ENCODE measurements around the gene TTYH2. TPM values are rescaled to one million over a fixed set of nuclear protein-coding genes. Genes with fewer than 3 reads are reported as not detected.
"Not testable (repeated sequence)": the region's sequence is repeated elsewhere in the genome, so short reads cannot be mapped to it uniquely, and the experiment has no call there.

TTYH2 gene
- total RNA-seq, 3 donors from 2014 or later (not counting 1 experiment from before 2014, with no cell fraction given): 4.3 to 7.9 (median 4.8) TPM

DNA sequence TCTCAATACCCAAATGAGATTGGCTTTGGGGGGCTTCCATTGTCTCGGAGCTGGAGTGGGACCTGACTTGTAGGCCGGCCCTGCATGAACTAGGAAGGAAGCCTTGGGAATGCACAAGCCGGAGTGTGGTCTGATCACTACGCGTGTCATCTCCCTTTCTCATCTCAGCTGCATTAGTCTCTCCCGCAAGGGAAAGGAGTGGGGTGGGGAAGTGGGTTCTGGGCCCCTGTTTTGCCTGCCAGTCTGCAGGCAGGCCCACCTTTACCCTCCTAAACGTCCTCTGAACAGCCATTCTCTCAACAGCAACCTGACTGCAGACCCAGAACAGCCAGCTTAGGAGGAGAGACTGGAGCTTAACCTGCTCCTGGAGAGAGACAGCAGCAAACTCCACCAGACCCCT lies 49.2 kb downstream of the TTYH2 start:
- Mint-ChIP-seq H3K27me3 (ENCODE audit: low read depth in 2 of 2) (peaks cover 2 to 14% of the 10 kb centered on the region in 2 donors), H3K4me1 (no peaks in the 10 kb centered on the region), H3K36me3 (no peaks in the 10 kb centered on the region), H3K27ac (no peak overlapping the region), H3K4me3 (no peak overlapping the region), H3K9me3 (no peaks in the 10 kb centered on the region)
- Histone ChIP-seq H3K36me3 (ENCODE audit: control insufficient read depth, insufficient read depth, low read length) (no peaks in the 10 kb centered on the region), H3K9me3 (ENCODE audit: control insufficient read depth, insufficient read depth, low read length) (no peaks in the 10 kb centered on the region), H3K4me1 (ENCODE audit: control insufficient read depth, insufficient read depth, low read length) (no peaks in the 10 kb centered on the region), H3K27me3 (ENCODE audit: control insufficient read depth, insufficient read depth, low read length) (no peaks in the 10 kb centered on the region), H3K27ac (ENCODE audit: low read length) (no peak overlapping the region), H3K4me3 (ENCODE audit: low read length) (no peak overlapping the region)
- DNase-seq: no peak
- intact Hi-C loops (cut with micrococcal nuclease): no loop called here
- WGBS (ENCODE audit: insufficient coverage): 92% methylated on average over 5 of the region's 7 CpGs
- TF ChIP-seq, protein P1, sequence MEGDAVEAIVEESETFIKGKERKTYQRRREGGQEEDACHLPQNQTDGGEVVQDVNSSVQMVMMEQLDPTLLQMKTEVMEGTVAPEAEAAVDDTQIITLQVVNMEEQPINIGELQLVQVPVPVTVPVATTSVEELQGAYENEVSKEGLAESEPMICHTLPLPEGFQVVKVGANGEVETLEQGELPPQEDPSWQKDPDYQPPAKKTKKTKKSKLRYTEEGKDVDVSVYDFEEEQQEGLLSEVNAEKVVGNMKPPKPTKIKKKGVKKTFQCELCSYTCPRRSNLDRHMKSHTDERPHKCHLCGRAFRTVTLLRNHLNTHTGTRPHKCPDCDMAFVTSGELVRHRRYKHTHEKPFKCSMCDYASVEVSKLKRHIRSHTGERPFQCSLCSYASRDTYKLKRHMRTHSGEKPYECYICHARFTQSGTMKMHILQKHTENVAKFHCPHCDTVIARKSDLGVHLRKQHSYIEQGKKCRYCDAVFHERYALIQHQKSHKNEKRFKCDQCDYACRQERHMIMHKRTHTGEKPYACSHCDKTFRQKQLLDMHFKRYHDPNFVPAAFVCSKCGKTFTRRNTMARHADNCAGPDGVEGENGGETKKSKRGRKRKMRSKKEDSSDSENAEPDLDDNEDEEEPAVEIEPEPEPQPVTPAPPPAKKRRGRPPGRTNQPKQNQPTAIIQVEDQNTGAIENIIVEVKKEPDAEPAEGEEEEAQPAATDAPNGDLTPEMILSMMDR (IDR thresholded peaks at IDR 0.05): no peak
- no peak for ATAC-seq

DNA sequence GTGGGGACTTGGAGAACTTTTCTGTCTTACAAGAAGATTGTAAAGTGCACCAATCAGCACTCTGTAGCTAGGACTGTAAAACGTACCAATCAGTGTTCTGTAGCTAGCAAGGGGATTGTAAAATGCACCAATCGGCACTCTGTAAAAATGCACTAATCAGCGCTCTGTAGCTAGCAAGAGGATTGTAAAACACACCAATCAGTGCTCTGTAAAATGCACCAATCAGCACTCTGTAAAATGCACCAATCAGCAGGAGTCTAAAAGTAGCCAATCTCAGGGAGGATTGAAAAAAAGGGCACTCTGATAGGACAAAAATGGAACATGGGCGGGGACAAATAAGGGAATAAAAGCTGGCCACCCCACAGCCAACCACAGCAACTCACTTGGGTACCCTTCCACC lies 53.7 kb downstream of the TTYH2 start:
- H3K9me3 ChIP-seq (ENCODE audit: control insufficient read depth, insufficient read depth, low read length); H3K27ac Mint-ChIP-seq; H3K36me3 ChIP-seq (ENCODE audit: control insufficient read depth, insufficient read depth, low read length); H3K27me3 ChIP-seq (ENCODE audit: control insufficient read depth, insufficient read depth, low read length); H3K4me3 ChIP-seq (ENCODE audit: low read length); H3K9me3 Mint-ChIP-seq; H3K27ac ChIP-seq (ENCODE audit: low read length); H3K4me1 ChIP-seq (ENCODE audit: control insufficient read depth, insufficient read depth, low read length); H3K4me1 Mint-ChIP-seq; intact Hi-C loops (cut with micrococcal nuclease); H3K36me3 Mint-ChIP-seq; ATAC-seq; DNase-seq; H3K4me3 Mint-ChIP-seq: not testable (repeated sequence)
- peaks cover 18 to 23% of the 10 kb centered on the region in 2 donors for H3K27me3 Mint-ChIP-seq (ENCODE audit: low read depth in 2 of 2)
- WGBS (ENCODE audit: insufficient coverage): 92% methylated on average over 4 of the region's 4 CpGs

DNA sequence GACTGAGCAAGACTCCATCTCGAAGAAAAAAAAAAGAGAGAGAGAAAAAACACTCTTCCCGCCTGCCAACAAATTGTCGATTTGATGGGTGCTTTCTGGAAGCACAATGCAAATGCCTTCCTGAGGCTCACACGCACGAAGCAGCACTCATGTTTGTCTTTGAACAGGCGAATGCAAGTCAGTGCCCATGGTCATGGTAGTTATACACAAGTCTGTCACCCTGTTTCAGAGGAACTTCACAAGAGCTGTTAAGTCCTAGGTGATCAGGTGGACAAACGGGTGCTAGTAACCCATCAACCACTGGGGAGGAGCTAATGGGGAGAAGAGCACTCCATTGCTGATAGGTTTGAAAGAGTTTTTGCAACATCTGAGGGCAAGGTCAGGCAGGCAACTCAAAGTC lies 54.2 kb downstream of the TTYH2 start:
- Histone ChIP-seq H3K9me3 (ENCODE audit: control insufficient read depth, insufficient read depth, low read length) (no peaks in the 10 kb centered on the region), H3K4me1 (ENCODE audit: control insufficient read depth, insufficient read depth, low read length) (peaks cover 6% of the 10 kb centered on the region), H3K27ac (ENCODE audit: low read length) (no peak overlapping the region), H3K27me3 (ENCODE audit: control insufficient read depth, insufficient read depth, low read length) (no peaks in the 10 kb centered on the region), H3K36me3 (ENCODE audit: control insufficient read depth, insufficient read depth, low read length) (no peaks in the 10 kb centered on the region), H3K4me3 (ENCODE audit: low read length) (no peak overlapping the region)
- intact Hi-C loops (cut with micrococcal nuclease): no loop called here
- no peak for DNase-seq
- no peak for ATAC-seq
- TF ChIP-seq, protein P1 (IDR thresholded peaks at IDR 0.05): no peak
- H3K27ac Mint-ChIP-seq: no peak overlapping the region
- H3K4me1 Mint-ChIP-seq: peaks cover 0 to 7% of the 10 kb centered on the region in 2 donors
- H3K36me3 Mint-ChIP-seq: no peaks in the 10 kb centered on the region
- no peaks in the 10 kb centered on the region for H3K9me3 Mint-ChIP-seq
- no peak overlapping the region for H3K4me3 Mint-ChIP-seq
- 93% methylated on average over 7 of the region's 7 CpGs for WGBS (ENCODE audit: insufficient coverage)
- peaks cover 18 to 23% of the 10 kb centered on the region in 2 donors for H3K27me3 Mint-ChIP-seq (ENCODE audit: low read depth in 2 of 2)

DNA sequence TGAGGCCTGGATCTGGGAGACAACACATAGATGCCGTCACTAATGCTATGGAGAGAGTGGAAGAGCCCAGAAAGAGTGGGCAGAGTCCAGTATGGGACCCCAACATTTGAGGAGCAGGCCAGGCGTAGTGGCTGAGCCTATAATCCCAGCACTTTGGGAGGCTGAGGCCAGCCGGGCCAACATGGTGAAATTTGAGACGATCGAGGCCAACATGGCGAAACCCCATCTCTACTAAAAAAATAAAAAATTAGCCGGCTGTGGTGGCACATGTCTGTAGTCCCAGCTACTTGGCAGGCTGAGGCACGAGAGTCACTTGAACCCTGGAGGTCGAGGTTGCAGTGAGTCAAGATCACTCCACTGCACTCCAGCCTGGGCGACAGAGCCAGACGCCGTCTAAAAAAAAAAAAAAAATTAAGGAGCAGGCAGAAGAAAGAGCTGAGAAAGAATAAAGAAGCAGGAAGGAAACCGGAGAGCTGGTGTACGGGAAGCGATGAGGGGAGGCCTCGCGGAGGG lies 54.7 kb downstream of the TTYH2 start:
- H3K9me3 Mint-ChIP-seq: no peaks in the 10 kb centered on the region

More for the DNA sequence above, 54.7 kb downstream of the TTYH2 start:
- H3K9me3 ChIP-seq (ENCODE audit: control insufficient read depth, insufficient read depth, low read length): no peaks in the 10 kb centered on the region
- H3K36me3 ChIP-seq (ENCODE audit: control insufficient read depth, insufficient read depth, low read length): no peaks in the 10 kb centered on the region
- no peaks in the 10 kb centered on the region for H3K27me3 ChIP-seq (ENCODE audit: control insufficient read depth, insufficient read depth, low read length)
- Mint-ChIP-seq H3K4me1 (peaks cover 0 to 7% of the 10 kb centered on the region in 2 donors), H3K27me3 (ENCODE audit: low read depth in 2 of 2) (peaks cover 21 to 23% of the 10 kb centered on the region in 2 donors), H3K4me3 (no peak overlapping the region), H3K27ac (no peak overlapping the region), H3K36me3 (no peaks in the 10 kb centered on the region)
- ATAC-seq: no peak
- H3K4me3 ChIP-seq (ENCODE audit: low read length): no peak overlapping the region
- intact Hi-C loops (cut with micrococcal nuclease): no loop called here
- H3K4me1 ChIP-seq (ENCODE audit: control insufficient read depth, insufficient read depth, low read length): peaks cover 6% of the 10 kb centered on the region
- H3K27ac ChIP-seq (ENCODE audit: low read length): no peak overlapping the region
- 51% methylated on average over 17 of the region's 17 CpGs for WGBS (ENCODE audit: insufficient coverage)
- TF ChIP-seq, protein P1 (IDR thresholded peaks at IDR 0.05): no peak
- no peak for DNase-seq

Data from natural killer cell (primary cell).